Stimulated activated CD8-positive, alpha-beta memory T cell treated with anti-CD3 and anti-CD28 coated beads, Interleukin-7, amount 100 ng/mL, for 1 hour (primary cell): ENCODE results near the gene NR2C1.
A peak's percentile ranks its signal among the peaks of the same experiment; 100 is the strongest.
"Not testable (repeated sequence)": the region's sequence is repeated elsewhere in the genome, so short reads cannot be mapped to it uniquely, and the experiment has no call there.

Experiments
- DNase-seq, 2 donors: peaks; one replicate each; pipeline ENCODE4 v3.0.0-alpha.2; 2020; ENCODE audit warnings: low read depth in 2 of 2

Gene NR2C1

GRCh38 chr12:95072900-95073697 is at the start of gene NR2C1:
NR2C1 (minus strand) TSS chr12:95073618; CDS start chr12:95067384, 6,234 bp downstream.
- peak; percentile 77 to 79 for DNase-seq

DNA sequence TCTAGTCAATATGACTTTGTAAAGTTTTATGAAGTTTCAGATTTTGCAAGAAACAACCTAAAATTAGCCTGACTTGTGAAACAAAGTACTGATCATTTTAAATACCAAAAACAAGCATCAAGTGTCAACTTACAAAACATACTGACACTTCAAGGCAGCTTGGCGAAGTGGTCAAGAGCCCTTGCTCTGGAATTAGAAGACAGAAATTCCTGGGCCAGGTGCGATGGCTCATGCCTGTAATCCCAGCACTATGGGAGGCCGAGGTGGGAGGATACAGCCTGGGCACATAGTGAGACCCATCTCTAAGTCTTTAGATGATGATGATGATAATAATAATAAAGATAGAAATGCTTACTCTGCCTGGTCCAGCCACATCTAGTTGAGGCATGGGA is 45.4 kb upstream of the NR2C1 start:
- DNase-seq, result no peak

- DNase-seq, result no peak
Measured at GRCh38 chr12:95118138-95118787, 44.8 kb upstream of the NR2C1 start.

DNA sequence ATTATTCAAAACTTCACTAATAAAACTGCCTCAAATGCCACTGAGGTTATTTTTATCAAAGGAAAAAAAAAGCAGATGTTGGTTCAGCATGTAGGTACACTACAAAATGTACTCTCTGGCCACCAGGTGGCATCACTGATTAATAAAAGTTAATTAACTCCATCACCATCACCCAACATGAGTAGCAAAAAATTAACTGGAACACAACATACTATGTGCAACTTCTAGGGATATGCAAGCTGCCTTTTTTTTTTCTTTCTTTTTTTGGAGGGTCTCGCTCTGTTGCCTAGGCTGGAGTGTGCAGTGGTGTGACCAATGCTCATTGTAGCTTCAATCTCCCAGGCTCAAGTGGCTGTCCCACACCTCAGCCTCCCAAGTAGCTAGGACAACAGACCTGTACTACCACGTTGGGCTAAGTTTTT is 43.8 kb upstream of the NR2C1 start:
- peak; percentile 1 to 28 for DNase-seq

DNA sequence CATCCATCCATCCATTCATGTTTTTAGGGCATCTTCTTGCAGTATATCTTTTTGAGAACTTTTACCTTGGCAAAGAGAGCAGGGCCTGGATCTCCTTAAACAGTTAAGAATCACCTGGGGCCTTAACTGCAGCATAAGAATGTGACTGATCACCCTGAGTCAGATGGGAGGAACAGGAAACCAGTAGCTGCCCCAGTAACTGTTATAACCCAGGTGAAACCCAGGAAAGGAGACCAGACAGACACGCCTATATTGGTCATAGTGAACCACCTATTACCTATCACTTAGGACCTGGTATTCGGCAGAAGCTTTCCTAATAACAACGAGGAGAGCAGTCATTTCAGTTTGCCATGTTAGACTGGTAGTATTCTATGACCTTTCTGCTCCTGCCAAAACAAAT is 43.4 kb upstream of the NR2C1 start:
- DNase-seq, result no peak

GRCh38 chr12:95116341-95116740 is 42.9 kb upstream of the NR2C1 start:
- no peak for DNase-seq

GRCh38 chr12:95115641-95116040 is 42.2 kb upstream of the NR2C1 start:
- DNase-seq, result no peak

DNA sequence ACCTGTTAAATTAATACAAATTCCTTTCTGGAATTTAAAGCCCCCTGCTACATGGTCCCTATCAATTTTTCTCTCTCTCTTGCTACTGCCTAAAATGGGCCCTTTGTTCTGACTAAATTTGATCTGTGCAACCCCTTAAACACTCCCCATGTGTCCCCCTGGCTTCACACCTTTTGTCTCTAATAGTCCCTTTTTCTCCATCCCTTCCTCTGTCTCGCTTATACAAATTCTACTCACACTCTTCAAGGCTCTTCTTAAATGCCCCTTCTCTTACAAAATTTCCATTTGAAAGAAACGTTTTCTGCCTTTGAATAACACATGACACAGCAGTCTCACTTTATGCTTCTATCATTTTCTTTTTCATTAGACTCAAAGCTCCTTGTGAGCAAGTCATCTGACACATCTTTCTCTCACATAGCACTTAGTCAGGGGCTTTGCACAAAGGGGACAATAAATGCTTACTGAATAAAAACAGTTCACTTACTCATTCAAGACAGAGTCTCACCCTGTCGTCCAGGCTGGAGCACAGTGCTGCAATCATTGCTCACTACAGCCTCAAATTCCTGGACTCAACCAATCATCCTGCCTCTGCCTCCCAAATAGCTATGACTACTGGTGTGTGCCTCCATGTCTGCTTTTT is 41.5 kb upstream of the NR2C1 start:
- DNase-seq, result no peak

DNA sequence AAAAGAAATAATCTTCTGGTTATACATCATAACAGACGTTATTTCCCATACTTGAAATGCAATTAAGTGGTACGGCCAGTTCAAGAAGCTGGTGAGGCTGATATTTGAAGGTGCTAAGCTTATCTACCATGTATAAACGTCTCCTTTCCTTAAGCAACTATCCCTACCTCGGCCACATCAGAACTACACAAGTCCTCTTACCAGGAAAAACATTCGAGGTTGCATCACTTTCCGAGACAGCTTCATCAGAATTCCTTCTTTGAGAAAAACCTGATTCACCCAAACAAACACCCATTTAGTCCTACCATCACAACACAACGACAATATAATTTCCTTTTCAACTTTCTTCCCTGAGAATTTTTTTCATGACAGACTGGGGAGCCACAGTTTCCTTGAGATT is 33.9 kb upstream of the NR2C1 start:
- no peak for DNase-seq

- no peak for DNase-seq
Measured at GRCh38 chr12:95105540-95105939, 32.1 kb upstream of the NR2C1 start.

DNA sequence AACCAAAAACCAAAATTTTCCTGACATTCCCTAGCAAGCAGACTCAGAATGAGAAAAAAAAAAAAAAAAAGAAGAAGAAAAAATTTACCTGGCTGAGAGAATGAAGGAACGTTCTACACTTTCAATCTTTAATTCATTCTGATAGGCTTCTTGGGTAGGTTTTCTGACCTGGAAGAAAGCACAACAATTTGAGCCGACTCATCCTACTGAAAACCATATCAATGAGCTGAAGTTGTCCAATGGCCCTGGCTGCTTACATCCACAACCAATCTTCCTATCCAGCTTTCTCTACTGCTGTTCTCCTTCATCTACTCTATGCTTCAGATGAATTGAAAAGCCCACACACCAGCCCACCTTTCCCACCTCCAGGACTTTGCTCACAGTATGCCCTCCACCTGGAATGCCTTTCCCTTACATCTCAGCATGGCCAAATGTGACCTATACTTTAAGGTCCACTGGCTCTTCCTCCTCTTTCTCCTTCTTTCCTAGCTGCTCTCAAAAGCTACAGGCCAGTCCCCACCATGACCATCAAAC is 31.6 kb upstream of the NR2C1 start:
- no peak for DNase-seq

DNA sequence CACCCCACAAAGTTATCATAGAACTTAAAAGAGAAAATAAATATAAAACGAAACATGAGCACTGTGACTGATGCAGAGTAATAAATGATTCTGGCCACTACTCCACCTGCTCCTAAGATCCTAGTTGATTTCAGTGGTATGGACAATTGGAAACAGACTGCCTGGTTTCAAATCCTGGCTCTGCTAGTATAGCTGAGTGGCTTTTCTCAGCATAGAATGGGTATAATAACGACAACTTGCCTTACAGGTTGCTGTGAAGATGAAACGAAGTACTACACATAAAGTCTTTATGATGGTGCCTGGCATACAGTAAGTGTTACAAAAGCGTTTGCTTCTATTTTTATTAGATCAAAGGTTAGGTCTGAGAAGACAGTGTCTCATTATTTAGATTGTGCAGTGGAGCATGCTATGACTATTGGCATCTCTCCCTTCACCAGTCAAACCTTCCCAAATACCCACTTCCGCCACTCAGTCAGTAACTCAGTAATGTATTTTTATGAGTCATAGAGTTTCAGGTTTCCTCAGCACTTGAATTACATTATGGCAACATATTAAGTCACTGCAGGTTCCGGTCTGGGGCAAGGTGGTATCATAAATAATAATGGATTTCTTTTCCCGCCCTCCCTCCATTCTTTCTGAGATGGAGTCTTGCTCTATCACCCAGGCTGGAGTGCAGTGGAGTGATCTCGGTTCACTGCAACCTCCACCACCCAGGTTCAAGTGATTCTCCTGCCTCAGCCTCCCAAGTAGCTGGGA is 29.7 kb upstream of the NR2C1 start:
- DNase-seq, result no peak

GRCh38 chr12:95101957-95102356 is 28.5 kb upstream of the NR2C1 start:
- DNase-seq, result not testable (repeated sequence)

- DNase-seq, result no peak
Measured at GRCh38 chr12:95100264-95101190, 27.1 kb upstream of the NR2C1 start.

- DNase-seq, result no peak
Measured at GRCh38 chr12:95099270-95099790, 25.9 kb upstream of the NR2C1 start.

- no peak for DNase-seq
Measured at GRCh38 chr12:95096852-95097251, 23.4 kb upstream of the NR2C1 start.

DNA sequence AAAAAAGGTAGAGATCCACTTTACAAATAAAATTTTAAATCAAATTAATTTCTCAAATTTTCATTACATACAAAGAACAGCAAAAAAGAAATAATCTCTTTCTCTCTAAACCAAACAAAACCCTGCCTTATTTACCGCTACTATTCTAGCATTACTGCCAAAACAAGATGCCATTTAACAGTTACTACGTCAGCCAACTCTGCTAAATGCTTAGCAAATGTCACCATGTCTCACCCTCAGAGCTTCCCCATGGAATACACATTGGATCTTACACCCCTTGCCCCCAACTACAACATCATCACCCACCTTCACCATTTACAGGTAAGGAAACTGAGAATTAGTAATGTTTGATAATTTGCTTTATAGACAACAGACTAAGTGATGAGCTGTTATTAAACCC is 23.0 kb upstream of the NR2C1 start:
- no peak for DNase-seq

DNA sequence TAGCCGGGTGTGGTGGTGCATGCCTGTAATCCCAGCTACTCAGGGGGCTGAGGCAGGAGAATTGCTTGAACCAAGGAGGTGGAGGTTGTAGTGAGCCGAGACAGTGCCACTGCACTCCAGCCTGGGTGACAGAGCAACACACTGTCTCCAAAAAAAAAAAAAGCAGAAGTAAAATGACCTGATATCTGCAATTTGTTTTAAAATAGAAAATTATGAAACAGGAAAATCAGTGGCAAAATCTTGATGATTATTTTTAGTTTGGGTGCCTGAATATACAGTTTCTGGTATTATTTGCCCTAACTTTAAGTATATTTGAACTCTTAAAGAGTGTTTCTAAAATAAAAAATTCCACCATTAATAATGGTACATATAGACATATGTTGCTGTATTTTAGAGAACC is 22.4 kb upstream of the NR2C1 start:
- not testable (repeated sequence) for DNase-seq

DNA sequence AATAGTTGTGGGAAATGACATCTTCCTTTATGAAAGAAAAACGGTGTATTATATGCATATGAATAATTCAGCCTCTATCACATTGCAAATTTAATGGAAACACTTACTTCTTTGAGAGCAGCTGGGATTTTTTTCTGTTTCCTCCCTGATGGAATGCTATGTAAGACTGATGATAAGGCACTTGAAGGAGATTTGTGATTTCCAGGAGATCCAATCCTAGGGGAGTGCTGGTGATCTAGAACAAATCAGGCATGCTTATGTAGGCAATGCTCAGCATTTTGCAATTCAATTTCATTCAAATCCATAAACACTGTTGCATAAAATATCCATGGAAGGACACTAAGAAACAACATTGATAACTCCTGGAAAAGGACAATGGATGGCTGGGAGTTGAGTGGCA is 16.0 kb upstream of the NR2C1 start:
- DNase-seq, result no peak

DNA sequence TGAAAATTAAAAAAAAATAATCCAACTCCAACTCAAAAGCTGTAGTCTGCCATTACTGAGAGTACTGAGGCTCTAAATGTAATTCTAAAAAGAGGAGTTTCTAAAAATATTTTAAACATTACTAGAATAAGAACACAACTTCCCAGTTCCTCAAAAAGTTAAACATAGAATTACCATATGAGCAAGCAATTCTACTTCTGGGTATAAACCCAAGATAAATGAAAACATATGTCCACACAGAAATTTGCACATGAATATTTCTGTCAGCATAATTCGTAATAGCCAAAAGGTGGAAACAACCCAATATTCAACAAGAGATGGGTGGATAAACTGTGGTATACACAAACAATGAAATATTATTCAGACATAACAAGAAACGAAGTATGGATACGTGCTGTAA is 15.0 kb upstream of the NR2C1 start:
- no peak for DNase-seq

DNA sequence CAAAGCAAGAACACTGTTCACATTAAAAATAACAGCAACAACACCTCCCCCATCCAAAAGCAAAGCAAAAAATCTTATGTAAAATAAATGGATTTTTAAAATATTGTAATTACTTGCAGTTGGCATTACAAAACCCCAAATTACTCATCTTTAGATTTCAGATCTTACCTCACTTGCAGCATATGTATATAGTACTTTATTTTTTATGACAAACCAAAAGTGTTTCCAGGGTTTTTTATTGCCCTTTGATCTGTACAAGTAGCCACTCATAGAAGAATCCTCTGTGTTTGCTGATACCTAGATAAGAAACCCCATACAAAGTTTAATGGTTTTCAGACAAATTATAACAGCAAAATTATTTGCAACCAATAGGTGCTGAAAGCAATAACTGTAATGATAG is 12.2 kb upstream of the NR2C1 start:
- DNase-seq, result no peak
